ENCODE results near the gene SLC35C1.

Gene SLC35C1

GRCh38 chr11:45832811-45833441 lies 28.0 kb downstream of the SLC35C1 start:
- TF ChIP-seq FOXP2 (optimal IDR thresholded peaks at IDR 0.05; ENCODE audit: borderline replicate concordance, extremely low read depth, extremely low read length, insufficient read depth) (no peak), SIN3A (IDR thresholded peaks at IDR 0.05; ENCODE audit: borderline replicate concordance, insufficient read depth, low read length) (no peak), REST (IDR thresholded peaks at IDR 0.05; ENCODE audit: insufficient read depth in 1 of 2, low read depth in 2 of 2, low read length in 2 of 2) (no peak), TAF1 (IDR thresholded peaks at IDR 0.05; ENCODE audit: borderline replicate concordance, insufficient read depth, low read length) (no peak), POLR2AphosphoS5 (IDR thresholded peaks at IDR 0.05; ENCODE audit: low read depth, low read length) (no peak)

- TF ChIP-seq REST (IDR thresholded peaks at IDR 0.05; ENCODE audit: insufficient read depth in 1 of 2, low read depth in 2 of 2, low read length in 2 of 2) (no peak), TAF1 (IDR thresholded peaks at IDR 0.05; ENCODE audit: borderline replicate concordance, insufficient read depth, low read length) (no peak), SIN3A (IDR thresholded peaks at IDR 0.05; ENCODE audit: borderline replicate concordance, insufficient read depth, low read length) (no peak), FOXP2 (optimal IDR thresholded peaks at IDR 0.05; ENCODE audit: borderline replicate concordance, extremely low read depth, extremely low read length, insufficient read depth) (no peak), POLR2AphosphoS5 (IDR thresholded peaks at IDR 0.05; ENCODE audit: low read depth, low read length) (no peak)
Measured at GRCh38 chr11:45833761-45834160, 28.8 kb downstream of the SLC35C1 start.

- no peak for TF ChIP-seq POLR2AphosphoS5 (IDR thresholded peaks at IDR 0.05; ENCODE audit: low read depth, low read length)
- no peak for TF ChIP-seq TAF1 (IDR thresholded peaks at IDR 0.05; ENCODE audit: borderline replicate concordance, insufficient read depth, low read length)
- TF ChIP-seq SIN3A (IDR thresholded peaks at IDR 0.05; ENCODE audit: borderline replicate concordance, insufficient read depth, low read length), result no peak
- TF ChIP-seq REST (IDR thresholded peaks at IDR 0.05; ENCODE audit: insufficient read depth in 1 of 2, low read depth in 2 of 2, low read length in 2 of 2), result no peak
- no peak for TF ChIP-seq FOXP2 (optimal IDR thresholded peaks at IDR 0.05; ENCODE audit: borderline replicate concordance, extremely low read depth, extremely low read length, insufficient read depth)
Measured at GRCh38 chr11:45834298-45834756, 29.4 kb downstream of the SLC35C1 start.

- TF ChIP-seq TAF1 (IDR thresholded peaks at IDR 0.05; ENCODE audit: borderline replicate concordance, insufficient read depth, low read length) (no peak), REST (IDR thresholded peaks at IDR 0.05; ENCODE audit: insufficient read depth in 1 of 2, low read depth in 2 of 2, low read length in 2 of 2) (no peak), POLR2AphosphoS5 (IDR thresholded peaks at IDR 0.05; ENCODE audit: low read depth, low read length) (no peak), FOXP2 (optimal IDR thresholded peaks at IDR 0.05; ENCODE audit: borderline replicate concordance, extremely low read depth, extremely low read length, insufficient read depth) (no peak), SIN3A (IDR thresholded peaks at IDR 0.05; ENCODE audit: borderline replicate concordance, insufficient read depth, low read length) (no peak)
Measured at GRCh38 chr11:45839204-45839603, 34.3 kb downstream of the SLC35C1 start.
